Fibroblast of skin of scalp (primary cell): Measurements from ENCODE around the gene CHRNB1.

Experiments used
- DNase-seq: peaks from one replicate; pipeline ENCODE4 v3.0.0-alpha.2; 2013

Gene CHRNB1

DNA sequence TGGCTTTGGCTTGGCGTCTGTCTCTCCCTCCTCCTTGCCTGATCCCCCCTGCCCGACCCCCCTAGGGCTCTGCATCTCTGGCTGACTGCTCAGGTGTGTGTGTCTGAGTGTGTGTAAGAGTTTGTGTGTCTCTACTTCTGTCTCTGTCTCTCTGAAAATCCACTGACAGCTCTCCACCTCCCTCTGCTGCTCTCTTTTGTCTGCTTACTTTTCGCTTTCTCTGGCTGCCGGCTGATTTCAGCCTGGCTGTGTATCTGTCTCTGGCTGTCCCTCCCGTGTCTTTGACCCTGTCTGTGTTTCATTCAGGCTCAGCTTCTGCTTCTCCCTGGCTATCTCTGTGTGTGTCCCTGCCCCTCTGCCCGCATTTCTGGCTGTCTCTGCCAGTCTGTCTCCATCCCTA lies 28.5 kb upstream of the CHRNB1 start:
- no peak for DNase-seq

DNA sequence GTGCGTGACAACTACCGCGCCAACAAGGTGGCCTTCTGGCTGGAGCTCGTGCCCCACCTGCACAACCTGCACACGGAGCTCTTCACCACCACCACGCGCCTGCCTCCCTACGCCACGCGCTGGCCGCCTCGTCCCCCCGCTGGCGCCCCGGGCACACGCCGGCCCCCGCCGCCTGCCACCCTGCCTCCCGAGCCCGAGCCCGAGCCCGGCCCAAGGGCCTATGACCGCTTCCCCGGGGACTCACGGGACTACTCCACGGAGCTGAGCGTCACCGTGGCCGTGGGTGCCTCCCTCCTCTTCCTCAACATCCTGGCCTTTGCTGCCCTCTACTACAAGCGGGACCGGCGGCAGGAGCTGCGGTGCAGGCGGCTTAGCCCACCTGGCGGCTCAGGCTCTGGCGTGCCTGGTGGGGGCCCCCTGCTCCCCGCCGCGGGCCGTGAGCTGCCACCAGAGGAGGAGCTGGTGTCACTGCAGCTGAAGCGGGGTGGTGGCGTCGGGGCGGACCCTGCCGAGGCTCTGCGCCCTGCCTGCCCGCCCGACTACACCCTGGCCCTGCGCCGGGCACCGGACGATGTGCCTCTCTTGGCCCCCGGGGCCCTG lies 27.7 kb upstream of the CHRNB1 start:
- no peak for DNase-seq

DNA sequence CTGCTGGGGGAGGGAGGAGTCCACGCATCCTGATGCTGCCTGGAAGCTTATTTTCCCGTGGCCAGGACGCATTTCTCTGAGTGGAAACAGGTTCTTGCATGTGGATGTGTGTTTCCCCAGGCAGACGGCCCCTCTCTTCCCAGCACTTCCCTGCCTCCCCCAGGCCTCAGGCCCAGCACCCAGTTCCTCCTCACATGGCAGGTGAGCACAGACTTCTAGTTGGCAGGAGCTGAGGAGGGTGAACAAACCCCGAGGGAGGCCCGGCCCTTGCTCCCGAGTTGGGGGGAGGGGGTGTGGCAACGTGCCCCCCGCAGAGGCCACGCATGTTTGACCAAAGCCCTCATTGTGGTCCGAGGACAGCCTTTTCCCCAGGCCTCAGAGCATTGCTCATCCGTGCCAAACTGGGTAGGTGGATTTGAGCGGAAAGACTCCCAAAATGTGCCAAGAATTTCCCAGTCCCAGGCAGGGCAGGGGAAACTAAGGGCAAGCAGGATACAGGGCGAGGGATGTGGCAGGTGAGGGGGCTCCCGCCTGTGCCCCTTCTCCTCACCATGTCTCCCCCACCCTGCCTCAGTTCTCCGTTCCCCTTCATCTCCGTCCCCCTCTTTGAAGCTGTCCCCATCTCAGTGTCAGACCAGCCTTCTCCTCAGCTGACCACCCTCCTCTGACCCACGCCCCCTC lies 26.2 kb upstream of the CHRNB1 start:
- no peak for DNase-seq

DNA sequence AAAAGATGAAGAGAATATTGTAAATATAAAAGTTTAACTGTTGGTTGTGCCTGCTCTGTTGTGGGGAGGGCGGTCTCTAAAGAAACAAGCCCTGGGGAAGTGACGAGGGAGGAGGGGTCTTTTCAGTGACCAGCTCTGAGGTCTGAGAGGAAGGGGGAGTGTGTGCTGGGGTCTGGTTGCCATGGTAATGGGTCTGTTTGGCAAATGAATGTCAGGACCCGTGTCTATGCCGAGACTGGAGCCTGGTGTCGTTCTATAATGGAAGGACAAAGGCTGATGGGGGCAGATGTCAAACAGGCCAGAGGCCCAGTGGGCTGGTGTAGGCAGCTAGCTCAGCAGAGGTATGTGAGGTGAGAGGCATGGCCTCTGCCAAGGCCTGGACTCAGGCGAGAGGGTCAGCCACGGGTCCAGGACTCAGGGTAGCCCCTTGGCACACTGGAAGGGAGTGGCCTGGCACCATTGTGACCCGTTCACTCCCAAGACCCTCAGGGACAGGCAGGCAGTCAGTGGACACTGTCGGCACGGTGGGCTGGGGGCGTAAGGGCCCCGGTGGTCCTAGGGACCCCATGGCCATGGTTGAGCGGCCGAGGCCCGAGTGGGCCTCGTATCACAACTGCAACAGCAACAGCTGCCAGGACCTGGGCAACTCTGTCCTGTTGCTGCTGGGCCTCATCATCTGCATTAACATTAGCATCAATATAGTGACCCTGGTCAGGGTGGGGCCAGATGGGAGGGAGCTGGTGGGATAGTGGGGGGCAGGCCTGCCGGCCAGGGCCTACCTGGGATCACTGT lies 24.8 kb upstream of the CHRNB1 start, which contains the start of gene SPEM1:
Gene SPEM1 (plus strand): TSS at position 506 of the 792 bp plus-strand sequence. CDS start 61 bp downstream, at position 567.
- no peak for DNase-seq

DNA sequence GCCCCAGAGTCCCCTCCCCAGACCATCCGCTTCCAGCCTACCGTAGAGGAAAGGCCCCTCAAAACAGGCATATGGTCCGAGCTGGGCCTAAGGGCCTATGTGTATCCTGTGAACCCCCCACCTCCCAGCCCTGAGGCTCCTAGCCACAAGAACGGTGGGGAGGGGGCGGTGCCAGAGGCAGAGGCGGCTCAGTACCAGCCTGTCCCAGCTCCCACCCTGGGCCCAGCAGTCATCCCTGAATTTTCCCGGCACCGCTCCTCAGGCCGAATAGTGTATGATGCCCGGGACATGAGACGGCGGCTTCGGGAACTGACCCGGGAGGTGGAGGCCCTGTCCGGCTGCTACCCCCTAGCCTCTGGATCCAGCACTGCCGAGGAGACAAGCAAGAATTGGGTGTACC lies 23.7 kb upstream of the CHRNB1 start:
- DNase-seq = no peak

DNA sequence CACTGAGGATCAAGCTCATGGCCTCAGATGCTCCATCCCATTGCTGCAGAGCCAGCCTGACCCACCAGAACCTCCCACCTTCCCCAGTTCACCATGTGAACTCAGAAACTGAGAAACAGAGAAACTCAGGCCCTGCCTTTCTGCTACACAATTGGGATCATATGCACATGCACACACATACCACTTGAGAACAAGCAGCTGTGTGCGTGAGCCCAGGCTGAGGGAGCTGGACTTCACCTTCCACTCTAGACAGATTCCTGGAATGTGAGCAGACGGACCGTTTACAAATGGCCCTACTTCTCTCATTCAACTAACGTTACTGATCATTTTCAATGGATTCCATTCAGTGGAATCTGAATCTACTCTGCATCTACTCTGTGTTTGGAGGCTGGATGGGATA lies 21.2 kb upstream of the CHRNB1 start:
- no peak for DNase-seq

DNA sequence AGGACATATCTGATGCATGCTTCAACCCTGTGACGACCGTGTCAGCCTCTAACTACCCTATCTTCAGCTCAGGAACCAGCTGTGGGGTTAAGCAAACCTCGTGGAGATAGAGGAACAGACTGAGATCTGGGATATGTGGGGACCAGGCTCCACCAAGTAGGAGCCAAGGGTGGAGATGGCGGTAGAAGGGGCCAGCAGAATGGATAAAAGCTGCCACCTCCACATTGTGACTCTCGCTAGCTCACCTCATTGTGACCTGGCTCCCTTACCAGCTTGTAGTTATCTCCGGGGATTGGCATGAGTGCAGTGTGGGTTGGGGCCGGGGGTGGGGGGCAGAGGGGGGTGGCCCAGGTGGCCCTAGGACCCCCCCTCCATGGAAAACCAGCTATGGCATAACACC lies 19.5 kb upstream of the CHRNB1 start, which contains the start of gene SPEM2:
Gene SPEM2 (plus strand): TSS at position 301 of the 400 bp plus-strand sequence. CDS start 73 bp downstream, at position 374.
- no peak for DNase-seq

DNA sequence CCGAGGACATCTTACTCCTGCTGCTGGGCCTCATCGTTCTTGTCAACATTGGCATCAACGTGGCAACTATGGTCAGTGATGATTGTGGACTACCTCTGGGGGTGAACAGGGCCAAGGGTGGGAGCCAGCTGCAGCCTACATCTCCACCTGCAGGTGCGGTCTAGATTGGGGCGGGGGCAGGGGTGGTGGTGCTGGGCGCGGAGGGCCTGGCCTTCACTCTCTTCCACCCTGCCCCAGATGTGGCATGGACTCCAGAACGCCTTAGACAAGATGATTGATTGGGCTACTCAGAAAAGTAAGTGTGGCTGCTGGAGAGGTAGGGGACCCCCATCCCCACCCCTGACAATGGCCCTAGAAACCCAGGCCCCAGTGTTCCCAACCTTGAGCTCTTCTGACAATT lies 19.1 kb upstream of the CHRNB1 start:
- DNase-seq = no peak

DNA sequence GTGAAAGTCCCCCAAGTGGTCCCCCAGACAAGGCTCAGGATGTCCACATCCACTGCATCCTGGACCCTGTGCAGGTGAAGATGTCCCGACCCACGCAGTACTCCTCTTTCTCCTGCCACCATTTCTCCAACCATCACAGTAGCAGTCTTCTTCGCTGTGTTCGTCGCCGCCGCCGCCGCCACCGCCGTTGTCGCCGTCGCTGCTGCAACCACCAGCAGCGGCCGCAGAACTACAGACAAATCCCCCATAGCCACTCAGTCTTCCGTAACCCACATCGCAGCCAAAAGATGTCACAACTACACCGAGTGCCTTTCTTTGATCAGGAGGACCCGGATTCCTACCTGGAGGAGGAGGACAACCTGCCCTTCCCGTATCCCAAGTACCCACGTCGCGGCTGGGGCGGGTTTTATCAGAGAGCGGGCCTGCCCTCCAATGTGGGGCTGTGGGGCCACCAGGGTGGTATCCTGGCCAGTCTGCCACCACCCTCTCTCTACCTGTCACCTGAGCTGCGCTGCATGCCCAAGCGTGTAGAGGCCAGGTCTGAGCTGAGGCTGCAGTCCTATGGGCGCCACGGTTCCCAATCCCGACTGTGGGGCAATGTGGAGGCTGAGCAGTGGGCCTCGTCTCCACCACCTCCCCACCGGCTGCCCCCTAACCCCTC lies 18.5 kb upstream of the CHRNB1 start:
- no peak for DNase-seq

DNA sequence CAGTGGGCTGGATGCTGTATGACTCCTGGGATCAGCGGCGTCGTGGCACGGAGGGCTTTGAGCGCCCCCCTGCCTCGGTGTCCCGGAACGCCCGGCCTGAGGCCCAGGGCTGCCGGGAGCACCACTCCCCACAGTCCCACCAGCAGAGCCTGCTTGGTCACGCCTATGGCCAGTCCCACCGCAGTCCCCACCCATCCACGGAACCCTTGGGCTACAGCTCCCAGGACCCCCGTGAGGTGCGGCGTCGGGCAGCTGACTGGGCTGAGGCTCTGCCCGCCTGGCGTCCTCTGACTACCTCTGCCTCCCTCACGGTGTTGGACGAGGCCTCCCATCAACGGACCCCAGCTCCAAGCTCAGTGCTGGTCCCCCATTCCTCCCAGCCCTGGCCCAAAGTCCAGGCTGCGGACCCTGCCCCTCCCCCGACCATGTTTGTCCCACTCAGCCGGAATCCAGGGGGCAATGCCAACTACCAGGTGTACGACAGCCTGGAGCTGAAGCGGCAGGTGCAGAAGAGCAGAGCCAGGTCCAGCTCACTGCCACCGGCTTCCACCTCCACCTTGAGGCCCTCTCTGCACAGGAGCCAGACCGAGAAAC lies 17.9 kb upstream of the CHRNB1 start:
- no peak for DNase-seq

DNA sequence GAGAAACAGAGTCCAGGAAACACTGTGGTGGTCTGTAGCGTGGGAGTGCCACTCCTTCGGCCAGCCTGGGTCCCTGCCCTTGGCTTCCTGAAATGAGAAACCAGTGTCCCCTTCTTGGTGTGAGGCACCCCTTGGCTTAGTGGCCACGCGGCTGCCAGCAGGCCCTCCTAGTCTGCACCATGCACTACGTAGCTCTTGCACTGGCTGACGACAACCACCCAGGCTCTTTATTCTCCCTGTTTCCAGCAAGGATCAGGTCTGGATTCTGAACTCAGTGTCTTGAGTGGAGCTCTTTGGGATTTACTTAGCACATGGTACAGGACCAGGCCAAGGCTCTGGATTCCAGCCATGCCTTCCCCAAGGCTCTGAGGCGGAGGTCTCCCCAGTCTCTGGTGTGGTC lies 17.3 kb upstream of the CHRNB1 start:
- DNase-seq = no peak

DNA sequence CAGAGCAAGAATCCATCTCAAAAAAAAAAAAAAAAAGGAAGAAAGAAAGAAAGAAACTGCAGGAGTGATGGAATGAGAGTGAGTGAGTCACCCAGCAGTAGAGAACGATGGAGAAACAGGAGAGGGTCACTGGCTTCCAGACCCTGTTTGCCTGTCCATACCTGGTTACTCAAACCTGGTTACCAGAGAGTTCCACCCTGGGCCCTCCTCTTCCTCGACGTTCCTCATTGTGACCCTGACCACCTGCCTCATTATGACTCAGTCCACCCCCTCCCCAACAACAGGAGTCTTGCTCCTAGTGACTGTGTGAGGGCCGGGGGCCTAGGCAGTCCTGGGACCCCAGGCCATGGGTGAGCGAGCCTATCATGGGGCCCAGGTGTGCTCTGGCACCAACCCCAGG lies 16.3 kb upstream of the CHRNB1 start, which contains the start of gene SPEM3:
Gene SPEM3 (plus strand): TSS at position 301 of the 400 bp plus-strand sequence. CDS start 46 bp downstream, at position 347.
- no peak for DNase-seq

DNA sequence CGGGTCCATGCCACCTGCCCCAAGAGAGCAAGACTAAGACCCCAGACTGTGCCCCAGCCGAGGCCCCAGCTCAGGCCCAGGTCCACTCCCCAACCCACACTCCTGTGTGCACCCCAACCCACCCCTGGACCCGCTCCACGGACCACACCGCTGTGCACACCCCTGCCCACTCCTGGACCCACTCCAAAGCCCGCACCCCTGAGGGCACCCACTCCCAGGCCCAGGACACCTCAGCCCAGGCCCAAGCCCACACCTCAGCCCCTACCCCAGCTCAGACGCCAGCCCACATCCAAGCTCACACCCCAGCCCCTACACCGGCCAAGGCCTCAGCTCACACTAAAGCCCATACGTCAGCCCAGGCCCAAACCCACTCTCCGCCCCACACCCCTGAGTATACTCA lies 15.1 kb upstream of the CHRNB1 start:
- no peak for DNase-seq

DNA sequence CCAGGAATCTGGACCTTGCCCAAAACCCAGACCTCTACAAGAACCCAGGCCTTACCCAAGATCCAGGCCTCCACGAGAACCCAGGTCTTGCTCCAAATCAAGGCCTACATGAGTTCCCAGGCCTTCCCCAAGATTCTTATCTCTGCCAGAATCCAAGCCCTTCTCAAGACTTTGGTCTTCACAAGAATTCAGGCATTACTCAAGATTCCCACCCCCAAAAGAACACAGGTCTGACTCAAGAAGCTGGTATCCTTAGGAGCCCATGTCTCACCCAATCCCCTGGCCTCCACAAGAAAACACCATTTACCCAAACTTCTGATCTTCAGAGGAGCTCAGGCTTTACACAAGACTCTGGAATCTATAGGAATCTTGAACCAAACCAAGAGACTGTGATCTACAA lies 13.6 kb upstream of the CHRNB1 start:
- no peak for DNase-seq

DNA sequence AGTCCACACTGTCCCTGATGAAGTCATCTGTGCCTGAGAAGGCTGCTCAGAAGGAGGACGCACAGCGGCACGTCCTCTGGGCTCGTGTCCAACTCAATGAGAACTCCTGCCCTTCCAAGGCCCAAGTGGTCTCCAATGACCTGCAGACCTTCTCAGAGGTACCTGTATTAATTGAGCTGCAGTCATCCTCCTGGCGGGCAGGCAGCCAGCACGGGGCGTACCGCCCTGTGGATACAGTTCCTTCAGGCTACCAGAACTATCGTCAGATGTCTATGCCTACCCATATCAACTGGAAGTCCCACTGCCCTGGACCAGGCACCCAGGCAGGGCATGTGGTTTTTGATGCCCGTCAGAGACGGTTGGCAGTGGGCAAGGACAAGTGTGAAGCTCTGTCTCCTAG lies 12.6 kb upstream of the CHRNB1 start:
- DNase-seq = no peak

DNA sequence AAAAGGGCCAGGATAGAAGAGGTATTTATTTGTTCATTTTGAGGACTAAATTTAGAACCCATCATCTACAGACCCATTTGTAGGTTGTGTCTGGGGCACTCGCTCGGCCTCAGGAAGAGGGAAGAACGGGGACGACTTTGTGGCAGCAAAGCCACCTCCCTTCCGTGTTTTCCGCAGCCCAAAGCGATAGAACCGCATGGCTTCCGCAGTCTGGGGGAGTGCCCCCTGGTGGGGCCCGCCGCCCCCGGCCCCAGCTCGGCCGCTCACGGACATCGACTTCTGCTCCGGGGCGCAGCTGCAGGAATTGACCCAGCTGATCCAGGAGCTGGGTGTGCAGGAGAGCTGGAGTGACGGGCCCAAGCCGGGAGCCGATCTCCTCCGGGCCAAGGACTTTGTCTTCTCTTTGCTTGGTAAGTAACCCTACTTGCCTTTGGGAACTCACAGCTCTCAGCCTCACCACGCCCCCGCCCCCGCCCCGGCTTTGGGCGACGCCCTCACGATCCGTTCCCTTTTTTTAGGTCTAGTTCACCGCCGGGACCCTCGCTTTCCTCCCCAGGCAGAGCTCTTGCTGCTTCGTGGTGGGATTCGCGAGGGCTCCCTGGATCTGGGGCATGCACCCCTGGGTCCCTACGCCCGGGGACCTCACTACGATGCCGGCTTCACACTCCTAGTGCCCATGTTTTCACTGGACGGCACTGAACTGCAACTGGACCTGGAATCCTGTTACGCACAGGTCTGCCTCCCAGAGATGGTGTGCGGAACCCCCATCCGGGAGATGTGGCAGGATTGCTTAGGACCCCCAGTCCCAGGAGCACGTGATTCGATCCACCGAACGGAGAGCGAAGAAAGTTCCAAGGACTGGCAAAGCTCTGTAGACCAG lies 8.9 kb upstream of the CHRNB1 start:
- no peak for DNase-seq

DNA sequence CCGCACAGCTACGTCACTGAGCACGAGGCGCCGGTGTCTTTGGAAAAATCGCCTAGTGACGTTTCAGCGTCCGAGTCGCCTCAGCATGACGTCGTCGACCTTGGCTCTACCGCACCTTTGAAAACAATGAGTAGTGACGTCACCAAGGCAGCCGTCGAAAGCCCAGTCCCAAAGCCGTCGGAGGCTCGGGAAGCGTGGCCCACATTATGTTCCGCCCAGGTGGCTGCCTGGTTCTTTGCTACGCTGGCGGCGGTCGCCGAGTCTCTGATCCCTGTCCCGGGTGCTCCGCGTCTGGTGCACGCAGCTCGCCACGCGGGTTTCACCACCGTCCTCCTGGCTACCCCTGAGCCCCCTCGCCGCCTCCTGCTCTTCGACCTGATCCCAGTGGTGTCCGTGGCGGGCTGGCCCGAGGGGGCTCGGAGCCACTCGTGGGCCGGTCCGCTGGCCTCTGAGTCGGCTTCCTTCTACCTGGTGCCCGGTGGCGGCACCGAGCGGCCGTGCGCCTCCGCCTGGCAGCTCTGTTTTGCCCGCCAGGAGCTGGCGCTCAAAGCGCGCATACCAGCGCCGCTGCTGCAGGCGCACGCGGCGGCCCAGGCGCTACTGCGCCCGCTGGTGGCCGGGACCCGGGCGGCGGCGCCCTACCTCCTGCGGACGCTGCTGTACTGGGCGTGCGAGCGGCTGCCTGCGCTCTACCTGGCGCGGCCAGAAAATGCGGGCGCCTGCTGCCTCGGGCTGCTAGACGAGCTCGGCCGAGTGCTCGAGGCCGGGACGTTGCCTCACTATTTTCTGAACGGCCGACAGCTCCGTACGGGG lies 8.1 kb upstream of the CHRNB1 start:
- peak; percentile 77 for DNase-seq

DNA sequence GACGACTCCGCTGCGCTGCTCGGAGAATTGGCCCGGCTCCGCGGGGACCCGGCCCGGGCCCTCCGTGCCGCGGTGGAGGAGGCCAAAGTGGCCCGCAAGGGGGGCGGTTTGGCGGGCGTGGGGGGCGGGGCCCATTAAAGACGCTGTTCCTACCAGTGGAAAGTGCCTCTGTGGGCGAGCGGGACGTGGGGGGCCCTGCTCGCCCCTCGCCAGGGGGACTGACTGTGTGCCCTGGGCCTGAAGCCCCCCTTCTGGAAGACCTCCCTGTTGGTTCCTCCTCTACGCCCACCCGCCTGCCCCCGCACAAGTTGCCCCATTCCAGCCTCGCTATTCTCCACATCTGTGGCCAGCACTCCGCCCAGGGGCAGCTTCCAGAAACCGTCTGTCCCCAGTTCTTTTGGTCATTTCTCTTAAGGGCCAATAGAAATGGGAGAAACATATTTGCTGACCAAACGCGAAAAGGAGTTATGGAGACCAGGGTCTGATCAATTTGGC lies 7.4 kb upstream of the CHRNB1 start:
- DNase-seq = no peak

DNA sequence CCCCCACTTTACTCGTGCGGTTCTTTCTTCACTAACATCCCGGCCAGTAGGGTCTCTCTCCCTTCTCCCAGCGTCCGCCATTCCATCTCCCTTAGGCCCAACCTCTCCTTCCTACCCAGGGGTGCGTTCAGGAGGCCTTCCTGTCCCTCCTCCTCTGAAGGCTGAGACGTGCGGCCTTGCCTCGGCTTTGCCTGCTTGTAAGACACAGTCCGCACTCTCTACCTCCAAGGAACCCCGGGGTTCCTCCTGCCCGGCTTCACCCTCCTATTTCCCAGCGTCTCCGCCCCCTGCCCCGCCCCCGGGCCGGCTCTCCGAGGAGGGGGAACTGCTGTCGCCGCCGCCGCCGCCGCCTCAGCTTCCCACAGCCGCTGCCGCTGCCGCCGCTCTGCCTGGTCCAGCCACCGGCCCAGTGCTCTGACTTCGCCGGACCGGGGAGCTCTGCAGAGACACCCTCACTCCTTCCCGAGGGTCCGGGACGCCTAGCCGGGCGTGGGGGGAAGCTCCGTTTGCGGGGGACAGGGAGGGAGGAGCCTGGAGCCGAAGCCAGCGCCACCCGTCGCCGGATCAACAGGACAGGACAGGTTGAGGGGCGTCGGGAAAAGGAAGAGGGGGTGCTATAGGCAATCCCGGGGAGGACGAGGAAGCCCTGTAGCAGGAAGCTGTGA lies 6.8 kb upstream of the CHRNB1 start:
- no peak for DNase-seq
